ENCODE data around the gene DNAH14. TPM values are rescaled to one million over a fixed set of nuclear protein-coding genes. Genes with fewer than 3 reads are reported as not detected.
A peak's percentile ranks its signal among the peaks of the same experiment; 100 is the strongest.
"Not testable (repeated sequence)": the region's sequence is repeated elsewhere in the genome, so short reads cannot be mapped to it uniquely, and the experiment has no call there.

Gene DNAH14
- total and polyA plus RNA-seq, 2 experiments from 2014 or later = 14.7 to 46.1 TPM

DNA sequence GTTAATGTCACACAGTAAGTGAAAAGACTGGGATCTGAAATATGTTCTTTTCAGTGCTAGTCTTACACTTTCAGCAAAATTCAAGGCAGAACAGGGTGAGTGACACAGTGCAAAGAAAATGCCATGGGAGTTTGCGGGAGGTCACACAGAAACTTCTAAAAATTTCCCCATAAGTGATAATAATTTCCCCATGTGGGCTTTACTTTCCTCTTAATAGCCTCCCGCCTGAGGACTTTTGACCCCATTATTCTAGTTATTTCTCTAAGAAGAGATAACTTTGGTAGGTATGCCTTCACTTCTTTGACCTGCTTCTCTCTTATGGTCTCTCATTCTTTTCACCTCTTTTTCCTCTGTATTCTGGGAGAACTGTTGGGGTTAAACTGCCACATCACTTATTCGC lies 8.1 kb upstream of the DNAH14 start:
- H3K9me2 ChIP-seq (replicated peaks; ENCODE audit: insufficient read depth) = no peaks in the 10 kb centered on the region
- no peak overlapping the region for H3K4me3 ChIP-seq
- H3K27me3 ChIP-seq = no peaks in the 10 kb centered on the region
- peaks cover 15% of the 10 kb centered on the region for H3K4me1 ChIP-seq (ENCODE audit: insufficient read depth)
- H2AFZ ChIP-seq = no peak overlapping the region
- H3K9me3 ChIP-seq (ENCODE audit: low read depth) = no peaks in the 10 kb centered on the region
- no peaks in the 10 kb centered on the region for H3K79me2 ChIP-seq
- no peak for DNase-seq (ENCODE audit: low spot score)
- TF ChIP-seq EZH2 (IDR thresholded peaks at IDR 0.05; ENCODE audit: borderline replicate concordance) (no peak), EZH2phosphoT487 (IDR thresholded peaks at IDR 0.05; ENCODE audit: low read depth, severe bottlenecking, unreplicated experiment) (no peak)
- TF ChIP-seq, protein P1, sequence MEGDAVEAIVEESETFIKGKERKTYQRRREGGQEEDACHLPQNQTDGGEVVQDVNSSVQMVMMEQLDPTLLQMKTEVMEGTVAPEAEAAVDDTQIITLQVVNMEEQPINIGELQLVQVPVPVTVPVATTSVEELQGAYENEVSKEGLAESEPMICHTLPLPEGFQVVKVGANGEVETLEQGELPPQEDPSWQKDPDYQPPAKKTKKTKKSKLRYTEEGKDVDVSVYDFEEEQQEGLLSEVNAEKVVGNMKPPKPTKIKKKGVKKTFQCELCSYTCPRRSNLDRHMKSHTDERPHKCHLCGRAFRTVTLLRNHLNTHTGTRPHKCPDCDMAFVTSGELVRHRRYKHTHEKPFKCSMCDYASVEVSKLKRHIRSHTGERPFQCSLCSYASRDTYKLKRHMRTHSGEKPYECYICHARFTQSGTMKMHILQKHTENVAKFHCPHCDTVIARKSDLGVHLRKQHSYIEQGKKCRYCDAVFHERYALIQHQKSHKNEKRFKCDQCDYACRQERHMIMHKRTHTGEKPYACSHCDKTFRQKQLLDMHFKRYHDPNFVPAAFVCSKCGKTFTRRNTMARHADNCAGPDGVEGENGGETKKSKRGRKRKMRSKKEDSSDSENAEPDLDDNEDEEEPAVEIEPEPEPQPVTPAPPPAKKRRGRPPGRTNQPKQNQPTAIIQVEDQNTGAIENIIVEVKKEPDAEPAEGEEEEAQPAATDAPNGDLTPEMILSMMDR (IDR thresholded peaks at IDR 0.05; ENCODE audit: poor library complexity) = no peak
- no peaks in the 10 kb centered on the region for H4K20me1 ChIP-seq (ENCODE audit: insufficient read depth, poor library complexity, severe bottlenecking)
- WGBS (ENCODE audit: low lambda C conversion rate, missing lambda C conversion rate) = 81% methylated on average over 3 of the region's 3 CpGs
- no peak overlapping the region for H3K4me2 ChIP-seq
- no peaks in the 10 kb centered on the region for H3K36me3 ChIP-seq (replicated peaks; ENCODE audit: insufficient read depth, low read depth)
- no peak overlapping the region for H3K27ac ChIP-seq

DNA sequence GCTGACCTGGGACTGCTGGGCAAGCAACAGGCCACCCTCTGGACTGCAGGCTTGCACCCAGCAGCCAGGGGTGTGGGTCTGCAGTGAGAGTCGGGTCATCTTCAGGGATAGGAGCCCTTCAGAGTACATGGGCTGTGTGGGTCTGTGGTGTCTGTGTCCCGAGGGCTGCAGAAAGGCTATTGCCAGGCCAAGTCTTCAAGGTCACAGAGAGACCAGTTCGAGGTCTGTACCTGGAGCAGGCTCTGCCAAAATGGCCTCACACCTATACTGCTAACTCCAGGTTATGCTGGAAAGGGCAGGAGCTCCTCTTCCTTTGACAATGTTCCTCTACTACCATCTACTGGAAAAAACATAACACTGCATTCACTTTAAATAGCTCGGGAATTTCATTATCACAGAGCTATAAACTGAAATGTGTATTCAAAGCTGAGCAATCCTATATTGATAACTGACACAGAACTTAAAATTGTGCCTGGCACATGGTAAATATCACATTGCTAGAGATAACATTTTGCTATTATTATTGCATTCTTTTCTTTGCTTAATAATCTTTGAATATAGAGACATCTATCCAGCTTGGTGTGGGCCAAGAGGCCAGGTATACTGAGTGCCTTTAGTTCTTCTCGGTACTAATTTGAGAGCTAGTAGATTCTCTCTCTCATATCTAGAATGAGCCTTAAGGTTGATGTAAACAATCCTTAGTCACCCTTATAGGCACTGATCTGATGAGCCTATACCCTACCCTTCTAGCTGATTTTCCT lies 6.9 kb upstream of the DNAH14 start:
- no peak overlapping the region for H3K27ac ChIP-seq
- H3K9me2 ChIP-seq (replicated peaks; ENCODE audit: insufficient read depth) = no peaks in the 10 kb centered on the region
- no peaks in the 10 kb centered on the region for H3K79me2 ChIP-seq
- no peak overlapping the region for H2AFZ ChIP-seq
- H3K4me3 ChIP-seq = no peak overlapping the region
- H4K20me1 ChIP-seq (ENCODE audit: insufficient read depth, poor library complexity, severe bottlenecking) = no peaks in the 10 kb centered on the region
- TF ChIP-seq, protein P1 (IDR thresholded peaks at IDR 0.05; ENCODE audit: poor library complexity) = peak; percentile 88
- no peak for TF ChIP-seq EZH2phosphoT487 (IDR thresholded peaks at IDR 0.05; ENCODE audit: low read depth, severe bottlenecking, unreplicated experiment)
- H3K36me3 ChIP-seq (replicated peaks; ENCODE audit: insufficient read depth, low read depth) = no peaks in the 10 kb centered on the region
- H3K9me3 ChIP-seq (ENCODE audit: low read depth) = no peaks in the 10 kb centered on the region
- WGBS (ENCODE audit: low lambda C conversion rate, missing lambda C conversion rate) = 36% methylated on average over 5 of the region's 5 CpGs
- no peaks in the 10 kb centered on the region for H3K27me3 ChIP-seq
- no peak overlapping the region for H3K4me2 ChIP-seq
- peak; percentile 57 for DNase-seq (ENCODE audit: low spot score)
- H3K4me1 ChIP-seq (ENCODE audit: insufficient read depth) = peaks cover 15% of the 10 kb centered on the region

DNA sequence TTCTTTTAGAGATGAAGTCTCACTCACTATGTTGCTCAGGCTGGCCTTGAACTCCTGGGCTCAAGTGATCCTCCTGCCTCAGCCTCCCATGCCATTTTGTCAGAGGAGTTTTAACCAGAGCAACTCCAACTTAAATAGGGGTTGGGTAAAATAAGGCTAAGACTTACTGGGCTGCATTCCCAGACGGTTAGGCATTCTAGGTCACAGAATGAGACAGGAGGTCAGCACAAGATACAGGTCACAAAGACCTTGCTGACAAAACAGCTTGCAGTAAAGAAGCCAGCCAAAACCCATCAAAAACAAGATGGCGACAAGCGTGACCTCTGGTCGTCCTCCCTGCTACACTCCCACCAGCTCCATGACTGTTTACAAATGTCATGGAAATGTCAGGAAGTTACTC lies 5.7 kb upstream of the DNAH14 start:
- Histone ChIP-seq H3K79me2 (no peaks in the 10 kb centered on the region), H3K36me3 (replicated peaks; ENCODE audit: insufficient read depth, low read depth) (no peaks in the 10 kb centered on the region), H3K4me2 (no peak overlapping the region), H3K27me3 (no peaks in the 10 kb centered on the region), H3K9me2 (replicated peaks; ENCODE audit: insufficient read depth) (no peaks in the 10 kb centered on the region), H3K27ac (no peak overlapping the region), H4K20me1 (ENCODE audit: insufficient read depth, poor library complexity, severe bottlenecking) (no peaks in the 10 kb centered on the region), H3K9me3 (ENCODE audit: low read depth) (no peaks in the 10 kb centered on the region), H3K4me3 (no peak overlapping the region), H2AFZ (no peak overlapping the region), H3K4me1 (ENCODE audit: insufficient read depth) (peaks cover 15% of the 10 kb centered on the region)
- TF ChIP-seq EZH2phosphoT487 (IDR thresholded peaks at IDR 0.05; ENCODE audit: low read depth, severe bottlenecking, unreplicated experiment) = no peak
- TF ChIP-seq, protein P1 (IDR thresholded peaks at IDR 0.05; ENCODE audit: poor library complexity) = no peak
- TF ChIP-seq EZH2 (IDR thresholded peaks at IDR 0.05; ENCODE audit: borderline replicate concordance) = no peak
- DNase-seq (ENCODE audit: low spot score) = no peak
- 79% methylated on average over 4 of the region's 4 CpGs for WGBS (ENCODE audit: low lambda C conversion rate, missing lambda C conversion rate)

DNA sequence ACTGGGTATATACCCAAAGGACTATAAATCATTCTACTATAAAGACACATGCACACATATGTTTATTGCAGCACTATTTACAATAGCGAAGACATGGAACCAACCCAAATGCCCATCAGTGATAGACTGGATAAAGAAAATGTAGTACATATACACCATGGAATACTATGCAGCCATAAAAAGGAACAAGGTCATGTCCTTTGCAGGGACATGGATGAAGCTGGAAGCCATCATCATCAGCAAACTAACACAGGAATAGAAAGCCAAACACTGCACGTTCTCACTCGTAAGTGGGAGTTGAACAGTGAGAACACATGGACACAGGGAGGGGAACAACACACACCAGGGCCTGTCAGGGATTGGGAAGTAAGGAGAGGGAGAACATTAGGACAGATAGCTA lies 1.8 kb upstream of the DNAH14 start:
- H3K27ac ChIP-seq; H3K36me3 ChIP-seq (replicated peaks; ENCODE audit: insufficient read depth, low read depth); H3K4me3 ChIP-seq; H4K20me1 ChIP-seq (ENCODE audit: insufficient read depth, poor library complexity, severe bottlenecking); H3K4me2 ChIP-seq; DNase-seq (ENCODE audit: low spot score); H3K9me3 ChIP-seq (ENCODE audit: low read depth); H2AFZ ChIP-seq; H3K4me1 ChIP-seq (ENCODE audit: insufficient read depth); H3K27me3 ChIP-seq; H3K9me2 ChIP-seq (replicated peaks; ENCODE audit: insufficient read depth): not testable (repeated sequence)
- H3K79me2 ChIP-seq = peaks cover 23% of the 10 kb centered on the region
- WGBS (ENCODE audit: low lambda C conversion rate, missing lambda C conversion rate) = 97% methylated on average over 3 of the region's 3 CpGs
